Activated naive CD4-positive, alpha-beta T cell treated with anti-CD3 and anti-CD28 coated beads, Interleukin-2, amount 10 ng/mL, durations not matched to agents 7 days and 5 days (primary cell): ENCODE measurements around the gene PAPOLA.

ENCODE experiments used
- CTCF ChIA-PET: fragments of 350-600 bp; sonication (Branson Sonifier 250); formaldehyde crosslinking; loops from one replicate; lab custom pipeline; 2021; ENCODE audit warnings: antibody characterized with exemption; lab: Charles Lee
- DNase-seq: peaks from one replicate; pipeline ENCODE4 v3.0.0-alpha.2; 2020
- H3K27ac Mint-ChIP-seq: one replicate; pipeline ENCODE4 v1.8.0; 2021; ENCODE audit warnings: mild to moderate bottlenecking, moderate library complexity, mixed read lengths
- H3K27me3 Mint-ChIP-seq: one replicate; pipeline ENCODE4 v1.8.0; 2021; ENCODE audit warnings: mild to moderate bottlenecking, mixed read lengths
- H3K36me3 Mint-ChIP-seq: one replicate; pipeline ENCODE4 v1.8.0; 2021; ENCODE audit warnings: mixed read lengths
- H3K4me1 Mint-ChIP-seq: one replicate; pipeline ENCODE4 v1.8.0; 2021; ENCODE audit warnings: mixed read lengths
- H3K4me3 Mint-ChIP-seq: one replicate; pipeline ENCODE4 v1.8.0; 2021; ENCODE audit warnings: mild to moderate bottlenecking, moderate library complexity, mixed read lengths
- H3K9me3 Mint-ChIP-seq: one replicate; pipeline ENCODE4 v1.8.0; 2021; ENCODE audit warnings: mixed read lengths

The PAPOLA gene

GRCh38 chr14:96565811-96566210, 63.6 kb downstream of the PAPOLA start:
- Mint-ChIP-seq H3K4me1 (no peaks in the 10 kb centered on the region), H3K27me3 (no peaks in the 10 kb centered on the region), H3K4me3 (no peak overlapping the region), H3K36me3 (peaks cover 36% of the 10 kb centered on the region), H3K9me3 (no peaks in the 10 kb centered on the region), H3K27ac (no peak overlapping the region)
- no peak for DNase-seq
- CTCF ChIA-PET: interaction anchor here (0.7 to 1.6 kb wide), 5 partner anchors 15 to 176 kb away, joined by 3 to 5 read pairs (median 4); no protein-coding TSS in a partner anchor

- H3K4me3 Mint-ChIP-seq: no peak overlapping the region
- CTCF ChIA-PET: interaction anchor here (0.6 to 1.9 kb wide), 9 partner anchors 10 to 185 kb away, joined by 3 to 11 read pairs (median 4); no protein-coding TSS in a partner anchor
These were observed 65.2 kb downstream of the PAPOLA start for GRCh38 chr14:96567289-96567899.

GRCh38 chr14:96568621-96569020, 66.4 kb downstream of the PAPOLA start:
- H3K27ac Mint-ChIP-seq: no peak overlapping the region
- no peaks in the 10 kb centered on the region for H3K9me3 Mint-ChIP-seq
- H3K36me3 Mint-ChIP-seq: peaks cover 34% of the 10 kb centered on the region
- H3K4me1 Mint-ChIP-seq: no peaks in the 10 kb centered on the region
- no peak for DNase-seq
- CTCF ChIA-PET: interaction anchor here (0.6 to 1.9 kb wide), 2 partner anchors 9 to 120 kb away, joined by 3 to 11 read pairs; no protein-coding TSS in a partner anchor
- H3K4me3 Mint-ChIP-seq: no peak overlapping the region
- no peaks in the 10 kb centered on the region for H3K27me3 Mint-ChIP-seq

More at GRCh38 chr14:96567289-96567899, 65.2 kb downstream of the PAPOLA start:
- Mint-ChIP-seq H3K36me3 (peaks cover 33% of the 10 kb centered on the region), H3K9me3 (no peaks in the 10 kb centered on the region), H3K27me3 (no peaks in the 10 kb centered on the region), H3K4me1 (no peaks in the 10 kb centered on the region), H3K27ac (no peak overlapping the region)
- no peak for DNase-seq

GRCh38 chr14:96571311-96571710, 69.1 kb downstream of the PAPOLA start:
- H3K4me3 Mint-ChIP-seq: no peak overlapping the region
- no peak for DNase-seq
- no peaks in the 10 kb centered on the region for H3K9me3 Mint-ChIP-seq
- peaks cover 22% of the 10 kb centered on the region for H3K36me3 Mint-ChIP-seq
- no peaks in the 10 kb centered on the region for H3K27me3 Mint-ChIP-seq
- no peaks in the 10 kb centered on the region for H3K4me1 Mint-ChIP-seq
- CTCF ChIA-PET: interaction anchor here (1.1 kb wide), 1 partner anchor 12 kb away, joined by 4 read pairs; no protein-coding TSS in a partner anchor
- H3K27ac Mint-ChIP-seq: no peak overlapping the region

- CTCF ChIA-PET: no interaction called here
- Mint-ChIP-seq H3K4me3 (no peak overlapping the region), H3K9me3 (no peaks in the 10 kb centered on the region), H3K27me3 (no peaks in the 10 kb centered on the region), H3K4me1 (peaks cover 5% of the 10 kb centered on the region), H3K27ac (no peak overlapping the region), H3K36me3 (peaks cover 12% of the 10 kb centered on the region)
- no peak for DNase-seq
These were observed 71.4 kb downstream of the PAPOLA start for GRCh38 chr14:96573473-96574100.

GRCh38 chr14:96574171-96574632, 72.0 kb downstream of the PAPOLA start:
- H3K4me3 Mint-ChIP-seq: no peak overlapping the region
- DNase-seq: no peak
- no peak overlapping the region for H3K27ac Mint-ChIP-seq
- peaks cover 5% of the 10 kb centered on the region for H3K4me1 Mint-ChIP-seq
- no peaks in the 10 kb centered on the region for H3K9me3 Mint-ChIP-seq
- peaks cover 12% of the 10 kb centered on the region for H3K36me3 Mint-ChIP-seq
- CTCF ChIA-PET: no interaction called here
- no peaks in the 10 kb centered on the region for H3K27me3 Mint-ChIP-seq

GRCh38 chr14:96574633-96575632, 72.8 kb downstream of the PAPOLA start:
- DNase-seq: no peak
- H3K36me3 Mint-ChIP-seq: peaks cover 12% of the 10 kb centered on the region
- peaks cover 5% of the 10 kb centered on the region for H3K4me1 Mint-ChIP-seq
- H3K27ac Mint-ChIP-seq: no peak overlapping the region
- H3K4me3 Mint-ChIP-seq: no peak overlapping the region
- H3K27me3 Mint-ChIP-seq: no peaks in the 10 kb centered on the region
- no peaks in the 10 kb centered on the region for H3K9me3 Mint-ChIP-seq
- CTCF ChIA-PET: no interaction called here

GRCh38 chr14:96576359-96576758, 74.2 kb downstream of the PAPOLA start:
- Mint-ChIP-seq H3K27ac (no peak overlapping the region), H3K4me1 (peaks cover 5% of the 10 kb centered on the region), H3K27me3 (no peaks in the 10 kb centered on the region), H3K4me3 (no peak overlapping the region), H3K36me3 (peaks cover 8% of the 10 kb centered on the region), H3K9me3 (no peaks in the 10 kb centered on the region)
- CTCF ChIA-PET: interaction anchor here (1.0 to 2.4 kb wide), 2 partner anchors 8 to 277 kb away, joined by 5 to 11 read pairs; no protein-coding TSS in a partner anchor
- DNase-seq: no peak

- DNase-seq: no peak
- no peaks in the 10 kb centered on the region for H3K9me3 Mint-ChIP-seq
- H3K4me1 Mint-ChIP-seq: peaks cover 5% of the 10 kb centered on the region
- H3K4me3 Mint-ChIP-seq: no peak overlapping the region
- H3K27ac Mint-ChIP-seq: peak overlapping the region; percentile 8
- no peaks in the 10 kb centered on the region for H3K27me3 Mint-ChIP-seq
- CTCF ChIA-PET: interaction anchor here (1.0 to 2.4 kb wide), 2 partner anchors 9 to 276 kb away, joined by 5 to 11 read pairs; no protein-coding TSS in a partner anchor
- peaks cover 8% of the 10 kb centered on the region for H3K36me3 Mint-ChIP-seq
These were observed 74.8 kb downstream of the PAPOLA start for GRCh38 chr14:96576937-96577336.

GRCh38 chr14:96578619-96579018, 76.4 kb downstream of the PAPOLA start:
- H3K36me3 Mint-ChIP-seq: peaks cover 3% of the 10 kb centered on the region
- peaks cover under 1% of the 10 kb centered on the region for H3K27me3 Mint-ChIP-seq
- no peaks in the 10 kb centered on the region for H3K9me3 Mint-ChIP-seq
- no peak for DNase-seq
- H3K27ac Mint-ChIP-seq: no peak overlapping the region
- H3K4me3 Mint-ChIP-seq: no peak overlapping the region
- CTCF ChIA-PET: interaction anchor here (2.4 kb wide), 1 partner anchor 10 kb away, joined by 11 read pairs; no protein-coding TSS in a partner anchor
- H3K4me1 Mint-ChIP-seq: peaks cover 5% of the 10 kb centered on the region

GRCh38 chr14:96579358-96579757, 77.2 kb downstream of the PAPOLA start:
- peaks cover 8% of the 10 kb centered on the region for H3K27me3 Mint-ChIP-seq
- H3K36me3 Mint-ChIP-seq: no peaks in the 10 kb centered on the region
- CTCF ChIA-PET: no interaction called here
- no peak overlapping the region for H3K4me3 Mint-ChIP-seq
- no peak overlapping the region for H3K27ac Mint-ChIP-seq
- DNase-seq: no peak
- no peaks in the 10 kb centered on the region for H3K9me3 Mint-ChIP-seq
- peaks cover 5% of the 10 kb centered on the region for H3K4me1 Mint-ChIP-seq

GRCh38 chr14:96579855-96580254, 77.7 kb downstream of the PAPOLA start:
- peaks cover 5% of the 10 kb centered on the region for H3K4me1 Mint-ChIP-seq
- DNase-seq: no peak
- H3K27me3 Mint-ChIP-seq: peaks cover 13% of the 10 kb centered on the region
- no peak overlapping the region for H3K4me3 Mint-ChIP-seq
- no peak overlapping the region for H3K27ac Mint-ChIP-seq
- no peaks in the 10 kb centered on the region for H3K36me3 Mint-ChIP-seq
- CTCF ChIA-PET: no interaction called here
- H3K9me3 Mint-ChIP-seq: no peaks in the 10 kb centered on the region

- peaks cover 5% of the 10 kb centered on the region for H3K4me1 Mint-ChIP-seq
- CTCF ChIA-PET: interaction anchor here (1.3 kb wide), 1 partner anchor 14 kb away, joined by 4 read pairs; no protein-coding TSS in a partner anchor
- DNase-seq: no peak
- no peaks in the 10 kb centered on the region for H3K36me3 Mint-ChIP-seq
- H3K9me3 Mint-ChIP-seq: no peaks in the 10 kb centered on the region
- no peak overlapping the region for H3K4me3 Mint-ChIP-seq
- no peak overlapping the region for H3K27ac Mint-ChIP-seq
- peaks cover 17% of the 10 kb centered on the region for H3K27me3 Mint-ChIP-seq
These were observed 78.4 kb downstream of the PAPOLA start for GRCh38 chr14:96580566-96580965.
